ENCODE results near the gene MAPKAPK2. TPM values are rescaled to one million over a fixed set of nuclear protein-coding genes. Genes with fewer than 3 reads are reported as not detected.

The MAPKAPK2 gene
- total RNA-seq, 1 experiment from 2014 or later, result 54.9 TPM

GRCh38 chr1:206680279-206680678, 4.4 kb upstream of the MAPKAPK2 start:
- H3K27ac Mint-ChIP-seq, result no peak overlapping the region
- ChIA-PET POLR2A (no interaction called here), CTCF (interaction anchor here (0.6 to 2.2 kb wide), 2 partner anchors 16 to 68 kb away, joined by 3 to 9 read pairs; partner anchors contain the start of gene EIF2D)
- DNase-seq (ENCODE audit: low spot score), result no peak
- H3K4me3 Mint-ChIP-seq, result no peak overlapping the region
- no peaks in the 10 kb centered on the region for H3K36me3 Mint-ChIP-seq
- TF ChIP-seq NR2C2 (CRISPR knock-in tag; IDR thresholded peaks at IDR 0.05) (no peak), GABPB1 (CRISPR knock-in tag; IDR thresholded peaks at IDR 0.05) (peak; percentile 19; the same call in 1 of the 2 replicates), CTCF (IDR thresholded peaks at IDR 0.05) (no peak)
- H3K9me3 Mint-ChIP-seq, result no peaks in the 10 kb centered on the region
- no peak for ATAC-seq
- H3K27me3 Mint-ChIP-seq (ENCODE audit: low read depth), result peaks cover 40% of the 10 kb centered on the region
- H3K4me1 Mint-ChIP-seq, result peaks cover 10% of the 10 kb centered on the region

GRCh38 chr1:206681359-206681758, 3.3 kb upstream of the MAPKAPK2 start:
- ChIA-PET POLR2A (no interaction called here), CTCF (no interaction called here)
- ATAC-seq (no peak), DNase-seq (ENCODE audit: low spot score) (no peak)
- Mint-ChIP-seq H3K4me3 (no peak overlapping the region), H3K9me3 (no peaks in the 10 kb centered on the region), H3K4me1 (peaks cover 13% of the 10 kb centered on the region), H3K27me3 (ENCODE audit: low read depth) (peaks cover 47% of the 10 kb centered on the region), H3K27ac (no peak overlapping the region), H3K36me3 (no peaks in the 10 kb centered on the region)
- no peak for TF ChIP-seq FOXJ3 (CRISPR knock-in tag; IDR thresholded peaks at IDR 0.05; ENCODE audit: borderline replicate concordance)
- no peak for TF ChIP-seq RORB (CRISPR knock-in tag; IDR thresholded peaks at IDR 0.05)
- TF ChIP-seq ATF3 (CRISPR knock-in tag; conservative IDR thresholded peaks at IDR 0.05), result no peak
- no peak for TF ChIP-seq MLX (CRISPR knock-in tag; IDR thresholded peaks at IDR 0.05)
- no peak for TF ChIP-seq NFATC4 (CRISPR knock-in tag; IDR thresholded peaks at IDR 0.05)
- TF ChIP-seq ERG (CRISPR knock-in tag; IDR thresholded peaks at IDR 0.05), result no peak
- TF ChIP-seq HMGA2 (CRISPR knock-in tag; IDR thresholded peaks at IDR 0.05), result no peak
- TF ChIP-seq ELF4 (CRISPR knock-in tag; IDR thresholded peaks at IDR 0.05; ENCODE audit: low read depth), result no peak
- no peak for TF ChIP-seq SMAD4 (CRISPR knock-in tag; IDR thresholded peaks at IDR 0.05)
- no peak for TF ChIP-seq PRRX2 (CRISPR knock-in tag; IDR thresholded peaks at IDR 0.05)
- TF ChIP-seq ZNF263 (CRISPR knock-in tag; IDR thresholded peaks at IDR 0.05; ENCODE audit: low read depth), result no peak
- TF ChIP-seq SOX15 (CRISPR knock-in tag; IDR thresholded peaks at IDR 0.05), result no peak
- TF ChIP-seq IRF2 (CRISPR knock-in tag; IDR thresholded peaks at IDR 0.05; ENCODE audit: borderline replicate concordance, low read depth), result no peak
- no peak for TF ChIP-seq ATF2 (CRISPR knock-in tag; IDR thresholded peaks at IDR 0.05; ENCODE audit: borderline replicate concordance, low read depth)
- no peak for TF ChIP-seq GTF2I (CRISPR knock-in tag; conservative IDR thresholded peaks at IDR 0.05)
- TF ChIP-seq NR1H2 (CRISPR knock-in tag; IDR thresholded peaks at IDR 0.05), result no peak
- no peak for TF ChIP-seq TEAD1 (CRISPR knock-in tag; IDR thresholded peaks at IDR 0.05)
- no peak for TF ChIP-seq ZBTB21 (CRISPR knock-in tag; IDR thresholded peaks at IDR 0.05; ENCODE audit: borderline replicate concordance)
- no peak for TF ChIP-seq ZNF232 (CRISPR knock-in tag; IDR thresholded peaks at IDR 0.05)
- TF ChIP-seq CDX4 (CRISPR knock-in tag; IDR thresholded peaks at IDR 0.05; ENCODE audit: borderline replicate concordance), result no peak
